Measurements from ENCODE around the gene SMIM43. TPM values are rescaled to one million over a fixed set of nuclear protein-coding genes. Genes with fewer than 3 reads are reported as not detected.

The SMIM43 gene
- total and polyA plus RNA-seq, 2 donors (not counting 3 experiments of a cell fraction or from before 2014, with no cell fraction given), result 0.18 TPM; not detected in 1

DNA sequence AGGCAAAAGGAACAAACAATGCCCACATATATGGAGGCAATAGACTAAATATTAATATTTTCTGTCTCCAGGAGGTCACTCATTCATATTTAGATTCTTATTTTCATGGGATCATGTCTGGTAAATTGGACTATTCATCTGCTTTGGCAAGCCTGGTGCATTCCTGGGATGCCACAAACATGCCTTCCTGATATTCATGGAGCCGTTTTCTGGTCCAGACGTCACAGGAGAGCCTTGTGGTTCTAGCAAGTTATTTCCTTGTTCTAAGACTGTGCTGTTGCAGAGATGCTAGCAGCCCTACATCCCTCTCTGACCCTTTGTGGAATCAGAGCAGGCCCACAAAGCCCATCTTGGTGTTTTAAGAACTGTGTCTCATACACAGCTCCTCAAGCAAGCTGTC, 20.0 kb upstream of the SMIM43 start:
- CTCF ChIA-PET, result no interaction called here
- DNase-seq (ENCODE audit: low read depth, low spot score), result peak; percentile 59
- dilution Hi-C loops (cut with MboI; ENCODE audit: extremely low pct_ligation_motif_present, low sequenced_read_pairs), result no loop called here
- Histone ChIP-seq H3K27me3 (ENCODE audit: control insufficient read depth in 2 of 2, insufficient read depth in 2 of 2, low read length in 2 of 2) (peaks cover 0 to 4% of the 10 kb centered on the region in 2 experiments), H3K4me2 (ENCODE audit: insufficient read depth, low read length) (no peak overlapping the region), H3K9me3 (replicated peaks; ENCODE audit: control insufficient read depth, insufficient read depth, low read length) (no peaks in the 10 kb centered on the region), H2AFZ (ENCODE audit: low read depth, low read length) (peak overlapping the region; percentile 4), H3K9me1 (replicated peaks; ENCODE audit: control insufficient read depth, extremely low read depth, insufficient read depth, low read length) (no peaks in the 10 kb centered on the region), H4K20me1 (replicated peaks; ENCODE audit: control insufficient read depth, extremely low read depth, insufficient read depth, low read length) (no peaks in the 10 kb centered on the region), H3K36me3 (ENCODE audit: control insufficient read depth in 2 of 2, extremely low read depth in 1 of 2, insufficient read depth in 2 of 2, low read length in 2 of 2) (no peaks in the 10 kb centered on the region), H3K4me1 (ENCODE audit: control insufficient read depth, extremely low read depth, insufficient read depth, low read length) (peaks cover 11% of the 10 kb centered on the region), H3K4me3 (replicated peaks in 1 of 3; ENCODE audit: insufficient read depth in 1 of 3, low read depth in 1 of 3, low read length in 3 of 3) (no peak overlapping the region), H3K9ac (replicated peaks; ENCODE audit: extremely low read depth, insufficient read depth, low read length) (no peak overlapping the region), H3K79me2 (ENCODE audit: control insufficient read depth, insufficient read depth, low read length) (no peaks in the 10 kb centered on the region), H3K27ac (ENCODE audit: insufficient read depth, low read depth, low read length) (no peak overlapping the region)
- no peak for TF ChIP-seq POLR2AphosphoS5 (IDR thresholded peaks at IDR 0.05; ENCODE audit: insufficient read depth, low read depth, low read length)
- POLR2A ChIA-PET, result no interaction called here
- BruUV-seq (replicated peaks), result no TSS peak
- intact Hi-C loops (cut with micrococcal nuclease), result no loop called here
- no peak for FAIRE-seq

- Histone ChIP-seq H3K4me2 (ENCODE audit: insufficient read depth, low read length) (no peak overlapping the region), H2AFZ (ENCODE audit: low read depth, low read length) (no peak overlapping the region), H3K9ac (replicated peaks; ENCODE audit: extremely low read depth, insufficient read depth, low read length) (no peak overlapping the region), H3K4me1 (ENCODE audit: control insufficient read depth, extremely low read depth, insufficient read depth, low read length) (peaks cover 6% of the 10 kb centered on the region), H4K20me1 (replicated peaks; ENCODE audit: control insufficient read depth, extremely low read depth, insufficient read depth, low read length) (no peaks in the 10 kb centered on the region), H3K36me3 (ENCODE audit: control insufficient read depth in 2 of 2, extremely low read depth in 1 of 2, insufficient read depth in 2 of 2, low read length in 2 of 2) (no peaks in the 10 kb centered on the region), H3K9me3 (replicated peaks; ENCODE audit: control insufficient read depth, insufficient read depth, low read length) (no peaks in the 10 kb centered on the region), H3K27me3 (ENCODE audit: control insufficient read depth in 2 of 2, insufficient read depth in 2 of 2, low read length in 2 of 2) (peaks cover 0 to 6% of the 10 kb centered on the region in 2 experiments), H3K9me1 (replicated peaks; ENCODE audit: control insufficient read depth, extremely low read depth, insufficient read depth, low read length) (no peaks in the 10 kb centered on the region), H3K27ac (ENCODE audit: insufficient read depth, low read depth, low read length) (no peak overlapping the region), H3K79me2 (ENCODE audit: control insufficient read depth, insufficient read depth, low read length) (no peaks in the 10 kb centered on the region), H3K4me3 (replicated peaks in 1 of 3; ENCODE audit: insufficient read depth in 1 of 3, low read depth in 1 of 3, low read length in 3 of 3) (no peak overlapping the region)
- intact Hi-C loops (cut with micrococcal nuclease) (no loop called here), dilution Hi-C loops (cut with MboI; ENCODE audit: extremely low pct_ligation_motif_present, low sequenced_read_pairs) (no loop called here)
- ChIA-PET CTCF (interaction anchor here (0.8 kb wide), 1 partner anchor 19 kb away, joined by 4 read pairs; the partner anchor contains the start of gene SMIM43), POLR2A (no interaction called here)
- DNase-seq (ENCODE audit: low read depth, low spot score) (no peak), FAIRE-seq (no peak)
- TF ChIP-seq EZH2 (IDR thresholded peaks at IDR 0.05; ENCODE audit: borderline replicate concordance, low read depth, low read length, severe bottlenecking) (no peak), JUN (IDR thresholded peaks at IDR 0.05; ENCODE audit: borderline replicate concordance, insufficient read depth, insufficient read length, low read depth) (no peak), POLR2AphosphoS5 (IDR thresholded peaks at IDR 0.05; ENCODE audit: insufficient read depth, low read depth, low read length) (no peak), MYC (IDR thresholded peaks at IDR 0.05; ENCODE audit: low read depth, low read length) (no peak), FOS (IDR thresholded peaks at IDR 0.05; ENCODE audit: borderline replicate concordance, insufficient read depth, low read length) (no peak), POLR2A (IDR thresholded peaks at IDR 0.05; ENCODE audit: low read depth, low read length) (no peak), GATA2 (IDR thresholded peaks at IDR 0.05; ENCODE audit: insufficient read depth, insufficient read length, low read depth, low read length) (no peak), MAX (IDR thresholded peaks at IDR 0.05; ENCODE audit: insufficient read depth, insufficient read length) (no peak)
- TF ChIP-seq, protein P1, sequence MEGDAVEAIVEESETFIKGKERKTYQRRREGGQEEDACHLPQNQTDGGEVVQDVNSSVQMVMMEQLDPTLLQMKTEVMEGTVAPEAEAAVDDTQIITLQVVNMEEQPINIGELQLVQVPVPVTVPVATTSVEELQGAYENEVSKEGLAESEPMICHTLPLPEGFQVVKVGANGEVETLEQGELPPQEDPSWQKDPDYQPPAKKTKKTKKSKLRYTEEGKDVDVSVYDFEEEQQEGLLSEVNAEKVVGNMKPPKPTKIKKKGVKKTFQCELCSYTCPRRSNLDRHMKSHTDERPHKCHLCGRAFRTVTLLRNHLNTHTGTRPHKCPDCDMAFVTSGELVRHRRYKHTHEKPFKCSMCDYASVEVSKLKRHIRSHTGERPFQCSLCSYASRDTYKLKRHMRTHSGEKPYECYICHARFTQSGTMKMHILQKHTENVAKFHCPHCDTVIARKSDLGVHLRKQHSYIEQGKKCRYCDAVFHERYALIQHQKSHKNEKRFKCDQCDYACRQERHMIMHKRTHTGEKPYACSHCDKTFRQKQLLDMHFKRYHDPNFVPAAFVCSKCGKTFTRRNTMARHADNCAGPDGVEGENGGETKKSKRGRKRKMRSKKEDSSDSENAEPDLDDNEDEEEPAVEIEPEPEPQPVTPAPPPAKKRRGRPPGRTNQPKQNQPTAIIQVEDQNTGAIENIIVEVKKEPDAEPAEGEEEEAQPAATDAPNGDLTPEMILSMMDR (IDR thresholded peaks at IDR 0.05; ENCODE audit: extremely low read depth in 1 of 2, insufficient read depth in 1 of 2, low read depth in 1 of 2, low read length in 2 of 2), result no peak
- BruUV-seq (replicated peaks), result no TSS peak
Measured at GRCh38 chr4:121784401-121784800, 19.4 kb upstream of the SMIM43 start.

All from endothelial cell of umbilical vein (primary cell).